Astrocyte (in vitro differentiated cells and primary cell): ENCODE data around the gene C7. TPM values are rescaled to one million over a fixed set of nuclear protein-coding genes. Genes with fewer than 3 reads are reported as not detected.

ENCODE experiments used
- DNase-seq: peaks from one replicate; pipeline ENCODE4 v3.0.0-alpha.2; 2010; ENCODE audit warnings: low read depth
- FAIRE-seq: peaks from 2 replicates; lab custom pipeline; 2011; peaks lifted over from hg19 to GRCh38; lab: Jason Lieb, UNC
- H2AFZ ChIP-seq: 2 replicates; pipeline ENCODE4 v1.6.0; 2012; ENCODE audit warnings: low read depth, low read length, inconsistent platforms
- H3K27ac ChIP-seq: 2 replicates; pipeline ENCODE4 v1.5.1; 2011; ENCODE audit warnings: low read depth, low read length, inconsistent platforms
- H3K27me3 ChIP-seq: 2 replicates; pipeline ENCODE4 v1.6.0; 2011; ENCODE audit warnings: low read length, inconsistent platforms; ENCODE audit not compliant: insufficient read depth
- H3K36me3 ChIP-seq: 2 replicates; pipeline ENCODE4 v1.5.1; 2011; ENCODE audit warnings: low read length, inconsistent platforms; ENCODE audit not compliant: insufficient read depth
- H3K4me1 ChIP-seq: 2 replicates; pipeline ENCODE4 v1.5.1; 2011; ENCODE audit warnings: low read length, inconsistent platforms; ENCODE audit not compliant: insufficient read depth
- H3K4me2 ChIP-seq: 2 replicates; pipeline ENCODE4 v1.6.0; 2012; ENCODE audit warnings: low read length, inconsistent platforms
- H3K4me3 ChIP-seq: 2 replicates; pipeline ENCODE4 v1.5.1; 2011; ENCODE audit warnings: low read depth, mild to moderate bottlenecking, low read length, inconsistent platforms; ENCODE audit not compliant: insufficient read depth
- H3K79me2 ChIP-seq: 2 replicates; pipeline ENCODE4 v1.6.0; 2012; ENCODE audit warnings: mild to moderate bottlenecking, low read length, inconsistent platforms; ENCODE audit not compliant: insufficient read depth
- H3K9ac ChIP-seq: 2 replicates; pipeline ENCODE4 v1.6.0; 2012; ENCODE audit warnings: mild to moderate bottlenecking, low read length, inconsistent platforms
- H3K9me3 ChIP-seq: 2 replicates; pipeline ENCODE4 v1.5.1; 2012; ENCODE audit warnings: low read depth, mild to moderate bottlenecking, low read length, inconsistent platforms; ENCODE audit not compliant: insufficient read depth
- H4K20me1 ChIP-seq: 2 replicates; pipeline ENCODE4 v1.6.0; 2012; ENCODE audit warnings: low read length, inconsistent platforms; ENCODE audit not compliant: insufficient read depth
- H3K27ac Mint-ChIP-seq: one replicate; pipeline ENCODE4 v1.8.0; 2021; ENCODE audit warnings: mild to moderate bottlenecking, mixed read lengths; ENCODE audit not compliant: unreplicated experiment
- H3K27me3 Mint-ChIP-seq: one replicate; pipeline ENCODE4 v1.8.0; 2021; ENCODE audit warnings: low read depth, mixed read lengths; ENCODE audit not compliant: unreplicated experiment
- H3K36me3 Mint-ChIP-seq: one replicate; pipeline ENCODE4 v1.8.0; 2021; ENCODE audit warnings: low read depth, mixed read lengths; ENCODE audit not compliant: unreplicated experiment
- H3K4me1 Mint-ChIP-seq: one replicate; pipeline ENCODE4 v1.8.0; 2021; ENCODE audit warnings: low read depth, mixed read lengths; ENCODE audit not compliant: unreplicated experiment
- H3K4me3 Mint-ChIP-seq: one replicate; pipeline ENCODE4 v1.8.0; 2021; ENCODE audit warnings: mild to moderate bottlenecking, moderate library complexity, mixed read lengths; ENCODE audit not compliant: unreplicated experiment
- H3K9me3 Mint-ChIP-seq: one replicate; pipeline ENCODE4 v1.8.0; 2021; ENCODE audit warnings: mild to moderate bottlenecking, mixed read lengths; ENCODE audit not compliant: unreplicated experiment
- CTCF ChIP-seq: IDR thresholded peaks from 2 replicates; pipeline ENCODE4 v1.5.1; 2011; ENCODE audit warnings: low read depth, mild to moderate bottlenecking, inconsistent platforms, low read length, moderate library complexity; ENCODE audit not compliant: insufficient read depth
- EZH2 ChIP-seq: IDR thresholded peaks from 2 replicates; pipeline ENCODE4 v1.6.1; 2012; ENCODE audit warnings: mild to moderate bottlenecking, low read length, inconsistent platforms; ENCODE audit not compliant: insufficient read depth
- total RNA-seq: library from RNA; stranded (reverse); gene quantifications from 2 replicates; pipeline ENCODE4 v1.2.1, GENCODE V29; 2021

C7 gene
- total RNA-seq, 1 donor from 2014 or later, result 0.66 TPM

- no peaks in the 10 kb centered on the region for H3K4me1 Mint-ChIP-seq
- no peak overlapping the region for H3K9ac ChIP-seq
- H3K27ac ChIP-seq, result no peak overlapping the region
- no peak overlapping the region for H3K4me3 Mint-ChIP-seq
- H4K20me1 ChIP-seq, result no peaks in the 10 kb centered on the region
- no peaks in the 10 kb centered on the region for H3K36me3 Mint-ChIP-seq
- H3K9me3 ChIP-seq, result no peaks in the 10 kb centered on the region
- H2AFZ ChIP-seq, result no peak overlapping the region
- no peaks in the 10 kb centered on the region for H3K27me3 Mint-ChIP-seq
- no peak overlapping the region for H3K4me2 ChIP-seq
- no peaks in the 10 kb centered on the region for H3K27me3 ChIP-seq
- H3K9me3 Mint-ChIP-seq, result no peaks in the 10 kb centered on the region
- H3K79me2 ChIP-seq, result no peaks in the 10 kb centered on the region
- DNase-seq (no peak), FAIRE-seq (no peak)
- no peak for TF ChIP-seq EZH2
- no peak for TF ChIP-seq CTCF
- H3K4me1 ChIP-seq, result no peaks in the 10 kb centered on the region
- no peak overlapping the region for H3K27ac Mint-ChIP-seq
- no peaks in the 10 kb centered on the region for H3K36me3 ChIP-seq
- no peak overlapping the region for H3K4me3 ChIP-seq
Measured at GRCh38 chr5:40972434-40972833, 63.1 kb downstream of the C7 start.

- Histone ChIP-seq H3K79me2 (no peaks in the 10 kb centered on the region), H2AFZ (no peak overlapping the region), H3K27ac (no peak overlapping the region), H3K4me3 (no peak overlapping the region), H3K9ac (no peak overlapping the region), H3K27me3 (no peaks in the 10 kb centered on the region), H4K20me1 (no peaks in the 10 kb centered on the region), H3K9me3 (no peaks in the 10 kb centered on the region), H3K4me1 (no peaks in the 10 kb centered on the region), H3K36me3 (no peaks in the 10 kb centered on the region), H3K4me2 (no peak overlapping the region)
- Mint-ChIP-seq H3K4me3 (no peak overlapping the region), H3K27ac (no peak overlapping the region), H3K4me1 (no peaks in the 10 kb centered on the region), H3K27me3 (no peaks in the 10 kb centered on the region), H3K9me3 (no peaks in the 10 kb centered on the region), H3K36me3 (no peaks in the 10 kb centered on the region)
- FAIRE-seq, result no peak
- no peak for DNase-seq
- TF ChIP-seq CTCF, result no peak
- TF ChIP-seq EZH2, result no peak
Measured at GRCh38 chr5:40973364-40974004, 64.2 kb downstream of the C7 start.

- Histone ChIP-seq H3K9me3 (no peaks in the 10 kb centered on the region), H3K27ac (no peak overlapping the region), H2AFZ (no peak overlapping the region), H3K79me2 (no peaks in the 10 kb centered on the region), H3K4me3 (no peak overlapping the region), H3K9ac (no peak overlapping the region), H4K20me1 (no peaks in the 10 kb centered on the region), H3K27me3 (no peaks in the 10 kb centered on the region), H3K4me2 (no peak overlapping the region), H3K4me1 (no peaks in the 10 kb centered on the region), H3K36me3 (no peaks in the 10 kb centered on the region)
- Mint-ChIP-seq H3K27ac (no peak overlapping the region), H3K4me3 (no peak overlapping the region), H3K4me1 (no peaks in the 10 kb centered on the region), H3K36me3 (no peaks in the 10 kb centered on the region), H3K9me3 (no peaks in the 10 kb centered on the region), H3K27me3 (no peaks in the 10 kb centered on the region)
- no peak for TF ChIP-seq CTCF
- no peak for TF ChIP-seq EZH2
- DNase-seq (no peak), FAIRE-seq (no peak)
Measured at GRCh38 chr5:40976041-40976440, 66.7 kb downstream of the C7 start.
